Bronchial epithelial cell (primary cell): ENCODE results near the gene DYNLT3. TPM values are rescaled to one million over a fixed set of nuclear protein-coding genes. Genes with fewer than 3 reads are reported as not detected.
A peak's percentile ranks its signal among the peaks of the same experiment; 100 is the strongest.

Experiments used
- DNase-seq: peaks from one replicate; pipeline ENCODE4 v3.0.0-alpha.2; 2010; ENCODE audit warnings: low read depth
- FAIRE-seq: peaks from 2 replicates; lab custom pipeline; 2011; peaks lifted over from hg19 to GRCh38; lab: Jason Lieb, UNC
- H3K27me3 ChIP-seq: 2 replicates; pipeline ENCODE4 v1.5.1; 2011; ENCODE audit warnings: low read length; ENCODE audit not compliant: control insufficient read depth, insufficient read depth
- H3K36me3 ChIP-seq: 2 replicates; pipeline ENCODE4 v1.5.1; 2011; ENCODE audit warnings: low read length; ENCODE audit not compliant: control insufficient read depth, insufficient read depth
- H3K4me3 ChIP-seq: 2 replicates; pipeline ENCODE4 v1.5.1; 2011; ENCODE audit warnings: mild to moderate bottlenecking, low read depth, low read length, control low read depth
- total RNA-seq: library from RNA; depleted of rRNA; stranded (reverse); fragments of >200 nt; gene quantifications from 2 replicates; pipeline ENCODE4 v1.2.1, GENCODE V29; 2014
- TF ChIP-seq, protein P1 (sequence below): IDR thresholded peaks from 2 replicates; pipeline ENCODE4 v1.5.1; 2011; ENCODE audit warnings: mild to moderate bottlenecking, moderate library complexity, low read length, control low read depth, inconsistent platforms; ENCODE audit not compliant: insufficient read depth, severe bottlenecking

DYNLT3 gene
- total RNA-seq, 1 donor from 2014 or later: 38.7 TPM

DNA sequence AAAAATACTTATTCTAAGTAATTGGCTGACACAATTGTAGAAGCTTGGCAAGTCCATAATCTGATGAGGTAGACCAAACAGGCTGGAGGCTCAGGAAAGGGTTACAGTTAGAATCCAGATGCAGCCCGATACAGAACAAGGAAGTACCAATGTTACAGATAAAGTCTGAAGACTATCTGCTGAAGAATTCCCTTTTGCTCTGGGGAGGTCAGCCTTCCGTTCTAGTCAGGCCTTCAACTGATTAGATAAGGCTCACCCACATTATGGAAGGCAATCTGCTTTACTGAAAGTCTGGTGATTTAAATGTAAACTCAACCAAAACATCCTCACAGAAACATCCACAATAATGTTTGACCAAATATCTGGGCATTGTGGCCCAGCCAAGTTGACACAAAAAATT, 7.4 kb upstream of the DYNLT3 start:
- Histone ChIP-seq H3K4me3 (no peak overlapping the region), H3K36me3 (no peaks in the 10 kb centered on the region), H3K27me3 (no peaks in the 10 kb centered on the region)
- TF ChIP-seq, protein P1, sequence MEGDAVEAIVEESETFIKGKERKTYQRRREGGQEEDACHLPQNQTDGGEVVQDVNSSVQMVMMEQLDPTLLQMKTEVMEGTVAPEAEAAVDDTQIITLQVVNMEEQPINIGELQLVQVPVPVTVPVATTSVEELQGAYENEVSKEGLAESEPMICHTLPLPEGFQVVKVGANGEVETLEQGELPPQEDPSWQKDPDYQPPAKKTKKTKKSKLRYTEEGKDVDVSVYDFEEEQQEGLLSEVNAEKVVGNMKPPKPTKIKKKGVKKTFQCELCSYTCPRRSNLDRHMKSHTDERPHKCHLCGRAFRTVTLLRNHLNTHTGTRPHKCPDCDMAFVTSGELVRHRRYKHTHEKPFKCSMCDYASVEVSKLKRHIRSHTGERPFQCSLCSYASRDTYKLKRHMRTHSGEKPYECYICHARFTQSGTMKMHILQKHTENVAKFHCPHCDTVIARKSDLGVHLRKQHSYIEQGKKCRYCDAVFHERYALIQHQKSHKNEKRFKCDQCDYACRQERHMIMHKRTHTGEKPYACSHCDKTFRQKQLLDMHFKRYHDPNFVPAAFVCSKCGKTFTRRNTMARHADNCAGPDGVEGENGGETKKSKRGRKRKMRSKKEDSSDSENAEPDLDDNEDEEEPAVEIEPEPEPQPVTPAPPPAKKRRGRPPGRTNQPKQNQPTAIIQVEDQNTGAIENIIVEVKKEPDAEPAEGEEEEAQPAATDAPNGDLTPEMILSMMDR: no peak
- no peak for DNase-seq
- peak; percentile 7 for FAIRE-seq

DNA sequence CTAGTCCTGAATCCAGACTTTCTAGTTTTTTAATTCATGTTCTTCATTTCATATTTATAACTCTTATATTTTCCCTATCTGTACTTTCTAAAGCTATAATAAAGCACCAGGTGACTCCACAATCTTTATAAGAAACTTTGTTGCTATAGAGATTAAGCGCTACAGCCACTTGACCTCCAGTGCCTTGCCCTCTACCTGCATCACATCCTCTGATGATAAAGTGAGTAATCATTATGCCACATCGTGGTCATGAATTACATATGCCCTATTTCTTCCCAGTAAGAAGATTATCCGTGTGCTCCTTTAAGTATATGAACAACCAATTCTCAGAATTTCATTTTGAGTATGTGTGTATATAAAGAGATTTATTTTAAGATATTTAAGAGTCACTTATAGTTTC, 6.8 kb upstream of the DYNLT3 start:
- FAIRE-seq (no peak), DNase-seq (peak; percentile 57)
- no peak overlapping the region for H3K4me3 ChIP-seq
- no peaks in the 10 kb centered on the region for H3K36me3 ChIP-seq
- H3K27me3 ChIP-seq: no peaks in the 10 kb centered on the region
- TF ChIP-seq, protein P1: no peak

DNA sequence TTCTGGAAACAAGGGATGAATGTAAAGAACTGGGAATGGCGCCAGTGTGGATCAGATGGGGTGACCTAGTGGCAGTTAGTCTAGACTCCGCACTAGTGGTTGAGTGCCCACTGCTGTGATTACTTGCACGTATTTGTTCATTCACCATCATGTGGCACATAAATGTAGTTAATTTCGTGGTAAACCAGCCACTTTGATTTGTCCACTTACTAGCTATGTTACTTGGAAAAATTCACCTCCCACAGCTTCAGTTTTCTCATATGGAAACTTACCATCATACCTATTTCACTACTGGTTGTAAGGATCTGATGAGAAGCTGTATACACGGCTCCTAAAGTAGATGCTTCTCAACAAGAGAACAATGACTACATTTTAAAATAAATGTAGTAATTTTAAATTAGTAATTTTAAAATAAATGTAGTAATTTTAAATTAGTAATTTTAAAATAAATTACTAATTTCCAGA, 394 bp upstream of the DYNLT3 start:
- FAIRE-seq: no peak
- Histone ChIP-seq H3K27me3 (no peaks in the 10 kb centered on the region), H3K36me3 (no peaks in the 10 kb centered on the region), H3K4me3 (peak overlapping the region; percentile 75)
- TF ChIP-seq, protein P1: no peak
- no peak for DNase-seq

DNA sequence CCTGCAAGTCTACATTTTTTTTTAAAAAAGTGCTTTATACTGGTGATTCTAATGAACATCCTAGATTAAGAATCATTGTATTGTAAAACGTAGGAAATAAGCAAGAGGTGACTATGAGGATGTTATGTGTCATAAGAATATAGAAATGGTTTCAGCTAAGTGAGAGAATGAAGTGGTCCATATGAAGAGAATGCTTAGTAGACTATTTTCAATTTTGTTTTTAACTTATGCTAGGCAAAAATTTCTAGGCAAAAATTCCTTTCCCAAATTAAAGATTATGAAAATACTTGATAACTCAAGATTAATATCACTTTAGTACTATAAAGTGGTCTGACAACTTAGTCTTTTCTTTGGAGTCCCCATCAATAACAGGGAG, 825 bp downstream of the DYNLT3 start:
- peak overlapping the region; percentile 75 for H3K4me3 ChIP-seq
- TF ChIP-seq, protein P1: no peak
- FAIRE-seq: no peak

DNA sequence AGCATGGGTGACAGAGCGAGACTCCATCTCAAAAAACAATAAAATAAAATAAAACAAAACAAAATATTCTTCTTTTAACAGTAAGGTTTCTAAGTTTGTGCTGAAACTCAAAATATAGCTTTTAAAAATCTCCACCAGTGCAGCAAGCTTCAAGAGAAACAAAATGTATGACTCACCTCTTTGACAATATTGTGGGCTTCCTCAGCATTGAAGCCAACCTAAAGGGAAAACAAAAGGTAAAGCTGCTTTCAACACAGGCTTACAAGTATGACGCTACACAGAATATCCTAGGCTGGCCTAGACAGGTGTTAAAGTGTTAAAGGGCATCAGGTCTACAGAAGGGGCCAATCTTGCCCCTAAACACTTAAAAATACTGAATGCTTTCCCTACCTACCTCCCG, 1.2 kb downstream of the DYNLT3 start:
- TF ChIP-seq, protein P1: no peak
- no peak overlapping the region for H3K4me3 ChIP-seq
- H3K27me3 ChIP-seq: no peaks in the 10 kb centered on the region
- DNase-seq (peak; percentile 74), FAIRE-seq (no peak)
- no peaks in the 10 kb centered on the region for H3K36me3 ChIP-seq

More for the DNA sequence above, 825 bp downstream of the DYNLT3 start:
- Histone ChIP-seq H3K27me3 (no peaks in the 10 kb centered on the region), H3K36me3 (no peaks in the 10 kb centered on the region)
- DNase-seq: no peak

DNA sequence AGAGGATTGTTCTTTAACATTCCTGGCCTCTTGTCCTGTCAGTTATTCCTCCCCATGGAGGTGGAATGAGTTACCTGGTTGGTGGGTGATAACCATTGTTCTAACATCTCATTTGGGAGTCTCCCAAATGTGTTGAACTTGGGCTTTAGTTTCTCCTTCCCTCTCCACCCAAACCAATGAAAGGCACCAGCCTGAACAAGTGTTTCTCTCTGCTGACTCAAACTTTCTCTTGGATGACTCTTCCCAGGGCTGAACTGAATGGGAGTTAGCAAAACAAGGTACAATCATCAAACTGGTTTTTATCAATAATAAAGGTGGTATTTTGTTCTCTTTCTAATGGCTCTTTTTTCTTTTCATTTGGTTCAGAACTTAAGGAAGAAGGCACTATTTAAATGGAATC, 2.7 kb downstream of the DYNLT3 start:
- TF ChIP-seq, protein P1: no peak
- DNase-seq (peak; percentile 63), FAIRE-seq (no peak)
- Histone ChIP-seq H3K4me3 (no peak overlapping the region), H3K27me3 (no peaks in the 10 kb centered on the region), H3K36me3 (no peaks in the 10 kb centered on the region)
